Smooth muscle cell of the coronary artery (primary cell): ENCODE data around the gene IFNW1. TPM values are rescaled to one million over a fixed set of nuclear protein-coding genes. Genes with fewer than 3 reads are reported as not detected.

Experiments
- total RNA-seq: library from RNA; depleted of rRNA; stranded (reverse); fragments of >200 nt; gene quantifications from 2 replicates; pipeline ENCODE4 v1.2.3, GENCODE V29; 2014; ENCODE audit warnings: low replicate concordance

Gene IFNW1
- total RNA-seq: not detected in 2 replicates

DNA sequence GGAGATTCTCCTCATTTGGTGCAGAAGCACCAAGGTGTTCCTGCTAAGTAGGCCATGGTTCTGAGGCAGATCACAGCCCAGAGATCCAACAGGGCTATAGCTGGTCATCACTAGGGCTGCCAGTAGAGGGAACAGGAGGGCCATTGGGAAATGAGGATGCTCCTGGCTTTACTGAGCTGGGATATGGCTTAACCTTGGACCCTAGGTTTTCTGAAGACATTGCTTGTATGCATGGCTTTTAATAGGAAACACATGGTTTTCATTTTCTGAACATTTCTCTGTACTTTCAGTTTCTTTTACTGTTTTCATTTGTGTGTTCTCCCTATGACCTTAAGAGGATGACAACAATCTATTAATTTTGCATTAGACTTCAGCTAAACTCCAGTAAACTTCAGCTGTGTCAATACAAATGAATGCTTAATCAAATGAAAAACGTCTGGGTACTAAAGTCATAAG, at the start of gene IFNW1:
Gene IFNW1 (minus strand): TSS at position 406 of the 456 bp plus-strand sequence. CDS start 262 bp downstream, at position 144.

DNA sequence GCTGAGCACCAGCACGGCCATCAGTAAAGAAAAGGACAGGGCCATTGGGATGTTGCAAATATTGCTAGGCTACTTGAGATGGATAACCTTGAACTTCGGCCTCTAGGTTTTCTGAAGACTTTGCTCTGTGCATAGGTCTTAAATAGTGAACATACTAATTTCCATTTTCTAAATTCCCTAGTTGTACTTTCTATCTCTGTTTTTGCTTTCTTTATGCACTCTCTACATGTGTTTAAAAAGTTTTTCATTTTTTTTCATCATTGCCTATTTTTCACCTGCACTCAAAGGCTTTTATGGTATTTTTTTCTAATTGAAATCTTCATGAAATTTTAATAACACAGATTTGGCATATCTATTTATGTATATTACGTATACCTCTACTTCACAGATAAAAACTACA, 45.9 kb upstream of the IFNW1 start, which contains the start of gene IFNA4:
Gene IFNA4 (minus strand): TSS at position 101 of the 400 bp plus-strand sequence. CDS start 56 bp downstream, at position 45.

DNA sequence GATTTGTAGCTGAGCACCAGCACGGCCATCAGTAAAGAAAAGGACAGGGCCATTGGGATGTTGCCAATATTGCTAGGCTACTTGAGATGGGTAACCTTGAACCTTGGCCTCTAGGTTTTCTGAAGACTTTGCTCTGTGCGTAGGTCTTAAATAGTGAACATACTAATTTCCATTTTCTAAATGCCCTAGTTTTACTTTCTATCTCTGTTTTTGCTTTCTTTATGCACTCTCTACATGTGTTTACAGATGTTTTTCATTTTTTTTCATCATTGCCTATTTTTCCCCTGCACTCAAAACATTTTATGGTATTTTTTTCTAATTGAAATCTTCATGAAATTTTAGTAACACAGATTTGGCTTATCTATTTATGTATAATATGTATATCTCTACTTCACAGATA, 24.9 kb upstream of the IFNW1 start, which contains the start of gene IFNA21:
Gene IFNA21 (minus strand): TSS at position 101 of the 400 bp plus-strand sequence. CDS start 48 bp downstream, at position 53.

Other genes with a start within 250 kb of the IFNW1 start
- 1.4 and 2.6 TPM in 2 replicates for gene HACD4, start 110.2 kb downstream of the IFNW1 start, total RNA-seq
- gene IFNB1, start 63.9 kb downstream of the IFNW1 start, total RNA-seq: not detected in 2 replicates
- not detected in 2 replicates for gene IFNA21, start 24.8 kb upstream of the IFNW1 start, total RNA-seq
- not detected in 2 replicates for gene IFNA4, start 45.8 kb upstream of the IFNW1 start, total RNA-seq
- gene IFNA7, start 60.4 kb upstream of the IFNW1 start, total RNA-seq: not detected in 2 replicates
- gene IFNA10, start 65.3 kb upstream of the IFNW1 start, total RNA-seq: not detected in 2 replicates
- not detected in 2 replicates for gene IFNA16, start 75.5 kb upstream of the IFNW1 start, total RNA-seq
- gene IFNA17, start 86.4 kb upstream of the IFNW1 start, total RNA-seq: not detected in 2 replicates
- gene IFNA14, start 98.2 kb upstream of the IFNW1 start, total RNA-seq: not detected in 2 replicates
- not detected in 2 replicates for gene IFNA5, start 163.5 kb upstream of the IFNW1 start, total RNA-seq
- 25.9 and 31.9 TPM in 2 replicates for gene KLHL9, start 193.6 kb upstream of the IFNW1 start, total RNA-seq
- not detected in 2 replicates for gene IFNA6, start 209.1 kb upstream of the IFNW1 start, total RNA-seq
- not detected in 2 replicates for gene IFNA13, start 226.2 kb upstream of the IFNW1 start, total RNA-seq
- gene IFNA2, start 243.6 kb upstream of the IFNW1 start, total RNA-seq: not detected in 2 replicates